Heart right ventricle (tissue), 16 donors: ENCODE results near the gene IGFBP1. TPM values are rescaled to one million over a fixed set of nuclear protein-coding genes. Genes with fewer than 3 reads are reported as not detected.
"Not testable (repeated sequence)": the region's sequence is repeated elsewhere in the genome, so short reads cannot be mapped to it uniquely, and the experiment has no call there.

Source experiments
- ATAC-seq, 8 donors: fragments of 200-7000 bp; cut with Tn5 transposase; one replicate each; pipeline ENCODE4 v1.9.1; 2020; ENCODE audit warnings: mild to moderate bottlenecking in 8 of 8, moderate library complexity in 8 of 8, moderate number of reproducible peaks in 1 of 8
- DNase-seq, 2 donors: peaks; one replicate each; pipeline ENCODE4 v3.0.0-alpha.2; 2020
- H3K27ac ChIP-seq, 10 donors: fragments of 200-600 bp; sonication (generic) in 2 of 10; one replicate each; pipeline versions ENCODE4 v1.5.0 to v1.8.0; 2020 to 2022; ENCODE audit warnings: mild to moderate bottlenecking in 3 of 10
- H3K27me3 ChIP-seq, 7 donors: fragments of 200-600 bp; one replicate each; pipeline ENCODE4 v1.8.0; 2021 to 2022; ENCODE audit warnings: mild to moderate bottlenecking in 2 of 7
- H3K36me3 ChIP-seq, 9 donors: fragments of 200-600 bp; sonication (generic) in 1 of 9; one replicate each; pipeline versions ENCODE4 v1.5.0 to v1.8.0; 2020 to 2022; ENCODE audit warnings: mild to moderate bottlenecking in 2 of 9
- H3K4me1 ChIP-seq, 9 donors: fragments of 200-600 bp; sonication (generic) in 1 of 9; one replicate each; pipeline versions ENCODE4 v1.5.0 to v1.8.0; 2020 to 2022; ENCODE audit warnings: mild to moderate bottlenecking in 4 of 9
- H3K4me3 ChIP-seq, 10 donors: fragments of 200-600 bp; sonication (generic) in 2 of 10; one replicate each; pipeline versions ENCODE4 v1.5.0 to v1.8.0; 2020 to 2022; ENCODE audit warnings: mild to moderate bottlenecking in 7 of 10, moderate library complexity in 2 of 10
- H3K9me3 ChIP-seq, 11 donors: fragments of 200-600 bp in 10 of 11; sonication (generic) in 2 of 11; one replicate each; pipeline versions ENCODE4 v1.5.0 to v1.8.0; 2013 to 2022; ENCODE audit warnings: mild to moderate bottlenecking in 2 of 11, control low read depth in 1 of 11, moderate library complexity in 1 of 11
- CTCF ChIP-seq, 9 donors: fragments of 200-600 bp; sonication (generic) in 2 of 9; IDR thresholded peaks; one replicate each; pipeline versions ENCODE4 v1.5.0 to v1.8.0; 2021 to 2022; ENCODE audit warnings: antibody characterized with exemption in 9 of 9, mild to moderate bottlenecking in 5 of 9, moderate library complexity in 1 of 9
- WGBS, 2 donors: extraction: QIAGEN DNeasy Blood & Tissue Kit; methylation state at CpG; one replicate each; pipeline ENCODE4 v1.1.7; 2013; ENCODE audit warnings: inconsistent platforms in 1 of 2; 5-methylcytosine and 5-hydroxymethylcytosine counted together
- intact Hi-C, 10 donors: fragments of 100-400 bp; cut with DNase I; formaldehyde crosslinking; loops; one replicate each; pipeline versions ENCODE4 v1.11.1 to v1.14.2; 2022
- long read RNA-seq, 3 donors: library from polyadenylated mRNA; unstranded; transcript quantifications; one replicate each; pipeline ENCODE4 v2.0.0, GENCODE V29; 2020 to 2021
- polyA plus RNA-seq, 2 donors: library from polyadenylated mRNA; stranded (reverse); fragments of 200-250 nt; gene quantifications; one replicate each; pipeline ENCODE4 v1.2.3, GENCODE V29; 2013
- total RNA-seq, 10 donors: library from RNA; stranded (reverse); fragmentation: NEBNext Ultra II Directional in 3 of 10; extraction: Animal tissue kit (Norgen Biotek cat#: 25700) in 3 of 10; gene quantifications; one replicate each; pipeline versions ENCODE4 v1.2.1 to v1.2.4, GENCODE V29; 2021 to 2023
- donor health status: Arrhythmogenic right ventricular cardiomyopathy.
- donor health status: ischemic (EF 13 %, LVEDD 7.1; RV severe dilation, severe dysfunction).
- donor health status: healthy with polysubstance abuse.
- donor health status: DM: no; HTN: yes; CAD: no.
- donor health status: DM: no; HTN: no; CAD: no.
- donor health status: ischemic (EF 25% LVEDD 6.9; RV normal size, moderate dysfunction).
- donor health status: ischemic (EF 25% LVEDD 5.7; RV mildly dilated, moderate dysfunction).
- donor health status: healthy.
- donor health status: DM: yes; HTN: yes; CAD: no.
- donor health status: Ischemic cardiomyopathy.
- donor health status: ischemic (EF 35%, LVEDD 5.7; RV mildly dilated, moderate dysfunction).
- donor health status: nonischemic (EF 11% LVEDD 7.7; RV severe dilation, severe dysfunction).
- donor health status: DM: yes; HTN: yes; CAD: no.
- donor health status: PGD.
- donor health status: ischemic (EF 29% LVEDD 5.4; RV normal size, mild dysfunction).
- donor health status: nonischemic (EF 23%, LVEDD 6.1; RV moderate dilation, normal function).

The IGFBP1 gene
- total RNA-seq, result not detected
- under 1 TPM in 1 of 2 donors, not detected in 1; 0.03 TPM for polyA plus RNA-seq
- long read RNA-seq, donor 1, result 0 reads
- long read RNA-seq, donor 2, result 0 reads
- long read RNA-seq, donor 3, result 0 reads

DNA sequence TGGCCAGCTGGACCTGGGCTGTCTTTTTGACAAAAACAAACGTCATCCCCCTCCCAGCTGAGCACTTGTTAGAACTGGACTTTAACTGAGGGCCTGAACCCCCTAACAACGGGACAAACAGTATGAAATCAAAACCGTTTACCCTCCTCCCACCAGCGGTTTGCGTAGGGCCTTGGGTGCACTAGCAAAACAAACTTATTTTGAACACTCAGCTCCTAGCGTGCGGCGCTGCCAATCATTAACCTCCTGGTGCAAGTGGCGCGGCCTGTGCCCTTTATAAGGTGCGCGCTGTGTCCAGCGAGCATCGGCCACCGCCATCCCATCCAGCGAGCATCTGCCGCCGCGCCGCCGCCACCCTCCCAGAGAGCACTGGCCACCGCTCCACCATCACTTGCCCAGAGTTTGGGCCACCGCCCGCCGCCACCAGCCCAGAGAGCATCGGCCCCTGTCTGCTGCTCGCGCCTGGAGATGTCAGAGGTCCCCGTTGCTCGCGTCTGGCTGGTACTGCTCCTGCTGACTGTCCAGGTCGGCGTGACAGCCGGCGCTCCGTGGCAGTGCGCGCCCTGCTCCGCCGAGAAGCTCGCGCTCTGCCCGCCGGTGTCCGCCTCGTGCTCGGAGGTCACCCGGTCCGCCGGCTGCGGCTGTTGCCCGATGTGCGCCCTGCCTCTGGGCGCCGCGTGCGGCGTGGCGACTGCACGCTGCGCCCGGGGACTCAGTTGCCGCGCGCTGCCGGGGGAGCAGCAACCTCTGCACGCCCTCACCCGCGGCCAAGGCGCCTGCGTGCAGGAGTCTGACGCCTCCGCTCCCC, at the start of gene IGFBP1:
Gene IGFBP1 (plus strand): TSS at position 304 of the 808 bp plus-strand sequence. CDS start 165 bp downstream, at position 469.
- Histone ChIP-seq H3K4me1 (peaks cover 0 to 14% (median 10%) of the 10 kb centered on the region in 9 donors), H3K27me3 (peaks cover 7 to 64% (median 59%) of the 10 kb centered on the region in 7 donors), H3K36me3 (no peaks in the 10 kb centered on the region), H3K9me3 (no peaks in the 10 kb centered on the region), H3K4me3 (peak within 1 kb of the TSS in 9 of 10 donors; percentile 13 to 43 (median 33)), H3K27ac (no peak within 1 kb of the TSS)
- WGBS, 2 donors, result 4 to 5% methylated on average over 73 of the region's 73 CpGs
- intact Hi-C loops, result no loop called here
- DNase-seq (no peak), ATAC-seq (peak in 7 of 8 donors; percentile 18 to 71 (median 37))
- no peak for TF ChIP-seq CTCF (IDR thresholded peaks at IDR 0.05)

DNA sequence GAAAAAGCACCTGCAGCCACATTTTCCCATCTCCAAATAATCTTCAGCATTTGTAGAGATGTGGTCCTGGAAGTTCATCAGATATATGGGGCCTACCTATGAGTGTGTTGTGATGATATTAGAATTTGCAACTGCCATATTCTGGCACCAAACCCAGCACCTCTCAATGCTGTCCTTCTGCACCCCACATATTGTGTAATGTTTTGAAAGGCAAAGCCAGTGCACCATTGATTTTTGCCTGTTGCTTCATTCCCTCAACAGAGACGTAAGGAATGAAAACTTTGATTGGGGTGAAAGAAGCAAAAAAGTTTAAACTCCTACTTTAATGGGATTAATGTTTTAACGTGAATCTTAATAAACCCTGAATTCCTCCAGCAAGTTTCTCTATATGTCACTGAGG, 49.4 kb upstream of the IGFBP1 start:
- H3K36me3 ChIP-seq, ATAC-seq, H3K9me3 ChIP-seq, H3K4me3 ChIP-seq, H3K27ac ChIP-seq, H3K27me3 ChIP-seq, H3K4me1 ChIP-seq, intact Hi-C loops, DNase-seq: not testable (repeated sequence)
- WGBS, 2 donors, result 64 to 79% methylated on average over 2 of the region's 2 CpGs

- H3K36me3 ChIP-seq, intact Hi-C loops, H3K4me3 ChIP-seq, H3K9me3 ChIP-seq, H3K27me3 ChIP-seq, DNase-seq, H3K4me1 ChIP-seq, ATAC-seq, H3K27ac ChIP-seq: not testable (repeated sequence)
- 62 to 76% methylated on average over 4 of the region's 4 CpGs for WGBS, 2 donors
Measured at GRCh38 chr7:45841926-45842717, 46.2 kb upstream of the IGFBP1 start.

GRCh38 chr7:45846536-45846935, 41.8 kb upstream of the IGFBP1 start:
- H3K36me3 ChIP-seq, DNase-seq, H3K27me3 ChIP-seq, H3K4me1 ChIP-seq, H3K4me3 ChIP-seq, ATAC-seq, intact Hi-C loops, H3K9me3 ChIP-seq, H3K27ac ChIP-seq: not testable (repeated sequence)
- 70 to 76% methylated on average over 5 of the region's 5 CpGs for WGBS, 2 donors

DNA sequence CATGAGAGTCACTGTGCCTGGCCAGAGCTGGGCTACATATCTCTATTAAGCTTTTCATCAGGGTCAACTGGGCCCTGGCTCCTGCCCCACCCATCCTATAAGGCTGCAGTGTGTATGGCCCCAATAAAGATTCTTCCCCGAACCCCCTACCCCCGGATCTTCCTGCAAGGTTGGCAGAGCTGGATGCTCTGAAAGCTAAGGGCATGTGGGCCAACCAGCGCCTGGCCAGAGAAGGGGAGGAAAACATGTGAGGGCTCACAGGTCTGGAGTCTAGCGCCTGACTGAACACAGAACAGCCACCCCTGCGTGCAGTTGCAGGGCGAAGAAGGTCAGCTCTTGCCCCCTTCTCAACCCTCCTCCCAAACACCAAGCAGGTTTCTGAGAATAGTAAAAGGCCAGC, 39.6 kb upstream of the IGFBP1 start:
- intact Hi-C loops, H3K36me3 ChIP-seq, H3K4me3 ChIP-seq, ATAC-seq, H3K27ac ChIP-seq, H3K4me1 ChIP-seq, H3K9me3 ChIP-seq, DNase-seq, H3K27me3 ChIP-seq: not testable (repeated sequence)
- WGBS, 2 donors, result 80 to 87% methylated on average over 6 of the region's 6 CpGs

DNA sequence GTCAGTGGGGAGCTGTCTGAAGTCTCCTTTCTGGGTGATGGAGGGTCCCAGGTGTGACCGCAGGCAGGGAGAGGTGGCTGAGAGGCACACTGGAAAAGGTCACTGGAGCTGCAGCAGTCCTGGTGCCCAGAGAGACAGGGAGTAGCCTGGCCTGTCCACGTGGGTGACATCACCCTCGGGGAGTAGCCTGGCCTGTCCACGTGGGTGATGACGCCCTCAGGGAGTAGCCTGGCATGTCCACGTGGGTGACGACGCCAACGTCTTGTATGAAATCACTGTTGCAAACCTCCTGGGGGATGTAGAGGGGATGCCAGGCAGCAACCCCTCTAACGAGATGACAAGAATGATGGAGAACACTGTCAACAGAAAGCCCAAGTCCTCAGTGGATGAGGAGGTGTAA, 35.3 kb upstream of the IGFBP1 start:
- DNase-seq, result not testable (repeated sequence)

DNA sequence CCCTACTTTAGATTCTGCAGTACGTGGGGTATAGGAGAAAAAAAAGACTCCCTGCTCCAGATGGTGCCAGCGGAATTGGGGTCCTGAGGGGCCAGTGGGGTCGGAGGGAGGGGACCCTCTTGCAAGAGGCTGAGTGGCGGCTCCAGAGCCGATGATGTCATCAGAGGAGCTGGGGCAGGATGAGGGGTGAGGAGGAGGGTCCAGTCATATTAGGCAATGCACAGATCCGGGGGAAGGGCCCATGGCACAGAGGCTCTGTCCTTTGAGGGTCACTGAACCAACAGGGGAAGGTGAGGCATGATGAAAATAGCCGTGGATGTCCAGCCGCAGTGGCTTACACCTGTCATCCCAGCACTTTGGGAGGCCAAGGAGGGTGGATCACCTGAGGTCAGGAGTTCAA, 34.8 kb upstream of the IGFBP1 start:
- 79 to 83% methylated on average over 8 of the region's 8 CpGs for WGBS, 2 donors
- H3K4me1 ChIP-seq, H3K9me3 ChIP-seq, H3K4me3 ChIP-seq, ATAC-seq, H3K36me3 ChIP-seq, H3K27ac ChIP-seq, DNase-seq: not testable (repeated sequence)
- peaks cover 0 to 12% (median 0%) of the 10 kb centered on the region in 7 donors for H3K27me3 ChIP-seq
- intact Hi-C loops, result loop anchor here in 5 of 10 donors (5.0 to 10.0 kb wide), 4 partner anchors 189 to 701 kb away; partner anchors contain the start of gene RAMP3 (in 1 of the 5)

More for the DNA sequence above, 35.3 kb upstream of the IGFBP1 start:
- H3K27ac ChIP-seq, H3K9me3 ChIP-seq, H3K4me1 ChIP-seq, H3K4me3 ChIP-seq, H3K36me3 ChIP-seq: not testable (repeated sequence)
- WGBS, 2 donors, result 55 to 70% methylated on average over 9 to 10 of the region's 10 CpGs
- peak in 3 of 8 donors; percentile 50 to 53 (median 53) for ATAC-seq
- H3K27me3 ChIP-seq, result peaks cover 0 to 15% (median 0%) of the 10 kb centered on the region in 7 donors
- intact Hi-C loops, result loop anchor here in 5 of 10 donors (5.0 to 10.0 kb wide), 4 partner anchors 188 to 701 kb away; partner anchors contain the start of gene RAMP3 (in 1 of the 5)

GRCh38 chr7:45855680-45856079, 32.6 kb upstream of the IGFBP1 start:
- H3K9me3 ChIP-seq, H3K4me1 ChIP-seq, H3K4me3 ChIP-seq, H3K36me3 ChIP-seq, ATAC-seq, H3K27ac ChIP-seq, DNase-seq: not testable (repeated sequence)
- intact Hi-C loops, result loop anchor here in 4 of 10 donors (2.0 to 10.0 kb wide), 3 partner anchors 191 to 701 kb away; partner anchors contain the start of gene RAMP3 (in 1 of the 4)
- H3K27me3 ChIP-seq, result peaks cover 0 to 19% (median 4%) of the 10 kb centered on the region in 7 donors
- 25 to 29% methylated on average over 3 of the region's 3 CpGs for WGBS, 2 donors

GRCh38 chr7:45856888-45857287, 31.4 kb upstream of the IGFBP1 start:
- intact Hi-C loops, result loop anchor here in 4 of 10 donors (10.0 kb wide), 2 partner anchors 192 to 702 kb away; partner anchors contain the start of gene RAMP3 (in 1 of the 4)
- WGBS, 2 donors, result 93 to 95% methylated on average over 4 of the region's 4 CpGs
- H3K36me3 ChIP-seq, DNase-seq, H3K27ac ChIP-seq, H3K4me1 ChIP-seq, H3K4me3 ChIP-seq, H3K9me3 ChIP-seq, ATAC-seq: not testable (repeated sequence)
- peaks cover 0 to 20% (median 6%) of the 10 kb centered on the region in 7 donors for H3K27me3 ChIP-seq
